NB4 (cell line): Measurements from ENCODE around the gene ADAMTS12.
"Not testable (repeated sequence)": the region's sequence is repeated elsewhere in the genome, so short reads cannot be mapped to it uniquely, and the experiment has no call there.

Experiments
- DNase-seq: peaks from one replicate; pipeline ENCODE4 v3.0.0; 2010; ENCODE audit warnings: low read depth
- H3K4me3 ChIP-seq: one replicate; pipeline ENCODE4 v1.5.1; 2011; ENCODE audit warnings: mild to moderate bottlenecking, low read depth, low read length, moderate library complexity
- CTCF ChIP-seq: IDR thresholded peaks from one replicate; pipeline ENCODE4 v1.5.1; 2012; ENCODE audit warnings: low read depth, low read length
- MAX ChIP-seq: IDR thresholded peaks from 2 replicates; pipeline ENCODE4 v1.6.1; 2011; ENCODE audit warnings: low read depth, low read length
- MYC ChIP-seq: IDR thresholded peaks from 2 replicates; pipeline ENCODE4 v1.6.1; 2011; ENCODE audit warnings: low read depth, low read length
- POLR2A ChIP-seq: IDR thresholded peaks from 2 replicates; pipeline ENCODE4 v1.6.1; 2011; ENCODE audit warnings: mild to moderate bottlenecking; ENCODE audit not compliant: insufficient read length; ENCODE audit errors: extremely low read depth

ADAMTS12 gene

GRCh38 chr5:33524476-33524875 is 367.3 kb downstream of the ADAMTS12 start:
- no peak for TF ChIP-seq MYC
- TF ChIP-seq CTCF, result no peak
- TF ChIP-seq POLR2A, result no peak
- no peak for TF ChIP-seq MAX
- H3K4me3 ChIP-seq, result no peak overlapping the region
- DNase-seq, result peak; percentile 14

GRCh38 chr5:33523208-33523771 is 368.5 kb downstream of the ADAMTS12 start:
- no peak overlapping the region for H3K4me3 ChIP-seq
- no peak for TF ChIP-seq MAX
- TF ChIP-seq POLR2A, result no peak
- no peak for TF ChIP-seq MYC
- no peak for TF ChIP-seq CTCF
- DNase-seq, result no peak

- no peak overlapping the region for H3K4me3 ChIP-seq
- TF ChIP-seq CTCF, result no peak
- TF ChIP-seq POLR2A, result no peak
- no peak for DNase-seq
These were observed 375.4 kb downstream of the ADAMTS12 start for GRCh38 chr5:33516421-33516820.

GRCh38 chr5:33515366-33515765 is 376.4 kb downstream of the ADAMTS12 start:
- not testable (repeated sequence) for DNase-seq, H3K4me3 ChIP-seq

- no peak overlapping the region for H3K4me3 ChIP-seq
- TF ChIP-seq CTCF, result no peak
- no peak for TF ChIP-seq MAX
- no peak for TF ChIP-seq MYC
- no peak for TF ChIP-seq POLR2A
- DNase-seq, result no peak
These were observed 378.2 kb downstream of the ADAMTS12 start for GRCh38 chr5:33513462-33514185.

GRCh38 chr5:33509036-33509435 is 382.8 kb downstream of the ADAMTS12 start:
- no peak for DNase-seq
- TF ChIP-seq MAX, result no peak
- no peak for TF ChIP-seq POLR2A
- TF ChIP-seq MYC, result no peak
- no peak for TF ChIP-seq CTCF
- no peak overlapping the region for H3K4me3 ChIP-seq
